Measurements from ENCODE around the gene CBFA2T2.
"Not testable (repeated sequence)": the region's sequence is repeated elsewhere in the genome, so short reads cannot be mapped to it uniquely, and the experiment has no call there.

Gene CBFA2T2

GRCh38 chr20:33585413-33585812, 95.5 kb downstream of the CBFA2T2 start:
- no peak overlapping the region for H3K4me3 ChIP-seq (ENCODE audit: low read depth, low read length)
- no peak for TF ChIP-seq CTCF (IDR thresholded peaks at IDR 0.05; ENCODE audit: borderline replicate concordance, insufficient read depth, low read depth, low read length)

GRCh38 chr20:33589059-33589458, 99.2 kb downstream of the CBFA2T2 start:
- H3K4me3 ChIP-seq (ENCODE audit: low read depth, low read length), result no peak overlapping the region
- TF ChIP-seq CTCF (IDR thresholded peaks at IDR 0.05; ENCODE audit: borderline replicate concordance, insufficient read depth, low read depth, low read length), result no peak

- not testable (repeated sequence) for H3K4me3 ChIP-seq (ENCODE audit: low read depth, low read length)
Observed at GRCh38 chr20:33591901-33592300, 102.0 kb downstream of the CBFA2T2 start.

- no peak overlapping the region for H3K4me3 ChIP-seq (ENCODE audit: low read depth, low read length)
- TF ChIP-seq CTCF (IDR thresholded peaks at IDR 0.05; ENCODE audit: borderline replicate concordance, insufficient read depth, low read depth, low read length), result no peak
Observed at GRCh38 chr20:33594743-33595142, 104.8 kb downstream of the CBFA2T2 start.

- TF ChIP-seq CTCF (IDR thresholded peaks at IDR 0.05; ENCODE audit: borderline replicate concordance, insufficient read depth, low read depth, low read length), result no peak
- H3K4me3 ChIP-seq (ENCODE audit: low read depth, low read length), result no peak overlapping the region
Observed at GRCh38 chr20:33600414-33600813, 110.5 kb downstream of the CBFA2T2 start.

- TF ChIP-seq CTCF (IDR thresholded peaks at IDR 0.05; ENCODE audit: borderline replicate concordance, insufficient read depth, low read depth, low read length), result no peak
- H3K4me3 ChIP-seq (ENCODE audit: low read depth, low read length), result no peak overlapping the region
Observed at GRCh38 chr20:33600981-33601380, 111.1 kb downstream of the CBFA2T2 start.

- no peak for TF ChIP-seq CTCF (IDR thresholded peaks at IDR 0.05; ENCODE audit: borderline replicate concordance, insufficient read depth, low read depth, low read length)
Observed at GRCh38 chr20:33601861-33602260, 112.0 kb downstream of the CBFA2T2 start.

More at GRCh38 chr20:33601861-33602260, 112.0 kb downstream of the CBFA2T2 start:
- no peak overlapping the region for H3K4me3 ChIP-seq (ENCODE audit: low read depth, low read length)
